MM.1S (cell line): Measurements from ENCODE around the gene TMCC1.

Source experiments
- DNase-seq: peaks from one replicate; pipeline ENCODE4 v3.0.0-alpha.2; 2015
- H2AFZ ChIP-seq: fragments of 300-600 bp; sonication (generic); 2 replicates; pipeline ENCODE4 v1.6.0; 2016; ENCODE audit warnings: antibody characterized with exemption, low read length
- H3F3A ChIP-seq: fragments of 300-600 bp; sonication (generic); 2 replicates; pipeline ENCODE4 v1.6.1; 2016; ENCODE audit warnings: mild to moderate bottlenecking, antibody characterized with exemption, low read length, moderate library complexity, mixed read lengths; ENCODE audit not compliant: insufficient read depth
- H3K27ac ChIP-seq: fragments of 300-600 bp; sonication (generic); 2 replicates; pipeline ENCODE4 v1.5.1; 2016; ENCODE audit warnings: mild to moderate bottlenecking, low read length
- H3K27me3 ChIP-seq: fragments of 300-600 bp; sonication (generic); replicated peaks from 2 replicates; pipeline ENCODE4 v1.6.0; 2016; ENCODE audit warnings: low read length; ENCODE audit not compliant: insufficient read depth
- H3K36me3 ChIP-seq: fragments of 300-600 bp; sonication (generic); replicated peaks from 2 replicates; pipeline ENCODE4 v1.6.1; 2016; ENCODE audit warnings: mild to moderate bottlenecking, low read length, mixed read lengths; ENCODE audit not compliant: insufficient read depth
- H3K4me1 ChIP-seq: fragments of 300-600 bp; sonication (generic); 2 replicates; pipeline ENCODE4 v1.6.1; 2016; ENCODE audit warnings: low read length, mixed read lengths
- H3K4me2 ChIP-seq: fragments of 300-600 bp; sonication (generic); 2 replicates; pipeline ENCODE4 v1.6.0; 2016; ENCODE audit warnings: low read depth, low read length
- H3K4me3 ChIP-seq: fragments of 300-600 bp; sonication (generic); 2 replicates; pipeline ENCODE4 v1.5.1; 2016; ENCODE audit warnings: low read length, mixed read lengths
- H3K79me2 ChIP-seq: fragments of 300-600 bp; sonication (generic); 2 replicates; pipeline ENCODE4 v1.6.1; 2016; ENCODE audit warnings: mixed run types, low read length, mixed read lengths
- H3K9ac ChIP-seq: fragments of 300-600 bp; sonication (generic); 2 replicates; pipeline ENCODE4 v1.6.1; 2016; ENCODE audit warnings: low read length, mixed read lengths
- H3K9me2 ChIP-seq: fragments of 300-600 bp; sonication (generic); replicated peaks from 2 replicates; pipeline ENCODE4 v1.6.1; 2016; ENCODE audit warnings: mild to moderate bottlenecking, low read length, mixed read lengths; ENCODE audit not compliant: insufficient read depth
- H3K9me3 ChIP-seq: fragments of 300-600 bp; sonication (generic); replicated peaks from 2 replicates; pipeline ENCODE4 v1.6.1; 2016; ENCODE audit warnings: mild to moderate bottlenecking, low read length, mixed read lengths; ENCODE audit not compliant: insufficient read depth
- H4K20me1 ChIP-seq: fragments of 300-600 bp; sonication (generic); 2 replicates; pipeline ENCODE4 v1.6.1; 2016; ENCODE audit warnings: mild to moderate bottlenecking, low read length, moderate library complexity, mixed read lengths; ENCODE audit not compliant: insufficient read depth
- CTCF ChIP-seq: fragments of 300-600 bp; sonication (generic); IDR thresholded peaks from 2 replicates; pipeline ENCODE4 v1.5.1; 2016; ENCODE audit warnings: antibody characterized with exemption, low read length, mixed read lengths
- EZH2 ChIP-seq: fragments of 300-600 bp; sonication (generic); optimal IDR thresholded peaks from 2 replicates; pipeline ENCODE3; 2017; ENCODE audit warnings: low read depth, mild to moderate bottlenecking, antibody characterized with exemption, low read length, mixed read lengths
- EZH2phosphoT487 ChIP-seq: fragments of 300-600 bp; sonication (generic); IDR thresholded peaks from 2 replicates; pipeline ENCODE4 v1.6.1; 2018; ENCODE audit warnings: antibody characterized with exemption, low read length

TMCC1 gene

GRCh38 chr3:129919357-129919756, 25.8 kb upstream of the TMCC1 start:
- TF ChIP-seq EZH2 = no peak
- TF ChIP-seq CTCF = no peak
- no peak for TF ChIP-seq EZH2phosphoT487
- H3K27ac ChIP-seq = no peak overlapping the region
- H3K9me3 ChIP-seq = no peaks in the 10 kb centered on the region
- no peak overlapping the region for H3K4me2 ChIP-seq
- H3K79me2 ChIP-seq = no peaks in the 10 kb centered on the region
- H3K36me3 ChIP-seq = no peaks in the 10 kb centered on the region
- no peak for DNase-seq
- no peaks in the 10 kb centered on the region for H3K27me3 ChIP-seq
- H3K4me1 ChIP-seq = peaks cover 6% of the 10 kb centered on the region; the same call in 1 of the 2 replicates
- no peaks in the 10 kb centered on the region for H3F3A ChIP-seq
- no peaks in the 10 kb centered on the region for H4K20me1 ChIP-seq
- no peaks in the 10 kb centered on the region for H3K9me2 ChIP-seq
- no peak overlapping the region for H3K4me3 ChIP-seq
- no peak overlapping the region for H3K9ac ChIP-seq
- no peak overlapping the region for H2AFZ ChIP-seq

GRCh38 chr3:129918461-129918860, 24.9 kb upstream of the TMCC1 start:
- DNase-seq = no peak
- H4K20me1 ChIP-seq = no peaks in the 10 kb centered on the region
- no peak overlapping the region for H3K9ac ChIP-seq
- TF ChIP-seq EZH2 (no peak), CTCF (no peak), EZH2phosphoT487 (no peak)
- H3K4me3 ChIP-seq = no peak overlapping the region
- H3K79me2 ChIP-seq = no peaks in the 10 kb centered on the region
- H3K36me3 ChIP-seq = no peaks in the 10 kb centered on the region
- H3K27ac ChIP-seq = no peak overlapping the region
- peaks cover 6% of the 10 kb centered on the region; the same call in 1 of the 2 replicates for H3K4me1 ChIP-seq
- no peaks in the 10 kb centered on the region for H3K9me3 ChIP-seq
- peak overlapping the region; percentile 35; the same call in 1 of the 2 replicates for H2AFZ ChIP-seq
- no peak overlapping the region for H3K4me2 ChIP-seq
- H3F3A ChIP-seq = no peaks in the 10 kb centered on the region
- no peaks in the 10 kb centered on the region for H3K9me2 ChIP-seq
- H3K27me3 ChIP-seq = no peaks in the 10 kb centered on the region

- Histone ChIP-seq H3K9ac (no peak overlapping the region), H3K4me1 (peaks cover 6% of the 10 kb centered on the region; the same call in 1 of the 2 replicates), H3K36me3 (no peaks in the 10 kb centered on the region), H3K4me2 (no peak overlapping the region), H3F3A (no peaks in the 10 kb centered on the region), H2AFZ (no peak overlapping the region), H3K27me3 (no peaks in the 10 kb centered on the region), H3K79me2 (no peaks in the 10 kb centered on the region), H3K27ac (no peak overlapping the region), H3K9me3 (no peaks in the 10 kb centered on the region), H4K20me1 (no peaks in the 10 kb centered on the region), H3K9me2 (no peaks in the 10 kb centered on the region), H3K4me3 (no peak overlapping the region)
- no peak for TF ChIP-seq EZH2
- no peak for TF ChIP-seq EZH2phosphoT487
- no peak for TF ChIP-seq CTCF
- no peak for DNase-seq
These were observed 24.0 kb upstream of the TMCC1 start for GRCh38 chr3:129917423-129918007.
